Gastroesophageal sphincter (tissue), 4 donors: Measurements from ENCODE around the gene PDE4A. TPM values are rescaled to one million over a fixed set of nuclear protein-coding genes. Genes with fewer than 3 reads are reported as not detected.
"Not testable (repeated sequence)": the region's sequence is repeated elsewhere in the genome, so short reads cannot be mapped to it uniquely, and the experiment has no call there.

Experiments used
- ATAC-seq: fragments of 150-250 bp; one replicate; pipeline ENCODE4 v1.9.1; 2016; ENCODE audit warnings: mild to moderate bottlenecking, moderate library complexity
- H3K27ac ChIP-seq, 4 donors: fragments of 200-600 bp; sonication (generic) in 3 of 4; 1 replicate in 3 of 4; 2 replicates in 1 of 4; pipeline ENCODE4 v1.5.1; 2016 to 2019
- H3K27me3 ChIP-seq: fragments of 200-600 bp; sonication (generic); one replicate; pipeline ENCODE4 v1.5.1; 2019
- H3K36me3 ChIP-seq, 2 donors: fragments of 200-600 bp; sonication (generic); one replicate each; pipeline ENCODE4 v1.5.1; 2019; ENCODE audit warnings: control low read depth in 1 of 2
- H3K4me1 ChIP-seq, 3 donors: fragments of 200-600 bp; sonication (generic); 1 replicate in 2 of 3; 2 replicates in 1 of 3; pipeline ENCODE4 v1.5.1; 2016 to 2019; ENCODE audit warnings: control low read depth in 2 of 3
- H3K4me3 ChIP-seq, 2 donors: fragments of 200-600 bp; sonication (generic); one replicate each; pipeline ENCODE4 v1.5.1; 2019; ENCODE audit warnings: mild to moderate bottlenecking in 1 of 2, moderate library complexity in 1 of 2
- H3K9me3 ChIP-seq, 3 donors: fragments of 200-600 bp; sonication (generic); one replicate each; pipeline ENCODE4 v1.5.1; 2017 to 2019; ENCODE audit warnings: control low read depth in 2 of 3
- CTCF ChIP-seq, 4 experiments: fragments of 200-600 bp in 2 of 4; fragments of 450-650 bp in 2 of 4; sonication (generic) in 1 of 4; IDR thresholded peaks; one replicate each; pipeline ENCODE4 v1.5.1; 2017 to 2019; ENCODE audit warnings: antibody characterized with exemption in 4 of 4, mild to moderate bottlenecking in 2 of 4, moderate library complexity in 2 of 4
- EP300 ChIP-seq: sonication (generic); formaldehyde crosslinking; IDR thresholded peaks from one replicate; pipeline ENCODE4 v1.6.1; 2017; ENCODE audit warnings: antibody characterized with exemption, mild to moderate bottlenecking
- POLR2A ChIP-seq, 2 donors: fragments of 450-650 bp; IDR thresholded peaks; one replicate each; pipeline ENCODE4 v1.6.1; 2017; ENCODE audit warnings: antibody characterized with exemption in 2 of 2, mild to moderate bottlenecking in 2 of 2, moderate library complexity in 1 of 2
- POLR2AphosphoS5 ChIP-seq: sonication (generic); formaldehyde crosslinking; IDR thresholded peaks from one replicate; pipeline ENCODE4 v1.6.1; 2017; ENCODE audit warnings: antibody characterized with exemption
- WGBS, 2 donors: methylation state at CpG; one replicate each; pipeline ENCODE4 v1.1.5; 2018; ENCODE audit warnings: low coverage in 1 of 2; 5-methylcytosine and 5-hydroxymethylcytosine counted together
- total RNA-seq, 4 donors: library from RNA; depleted of rRNA; stranded (reverse); fragments of >200 nt; gene quantifications; one replicate each; pipeline ENCODE4 v1.1.0, GENCODE V29; 2016

Gene PDE4A
- total RNA-seq, 4 donors from 2014 or later: 7.3 to 22.5 (median 10.0) TPM

- peak overlapping the region; percentile 58 to 80 for H3K4me3 ChIP-seq
- H3K36me3 ChIP-seq: peaks cover 0 to 30% of the 10 kb centered on the region in 2 donors
- no peak for TF ChIP-seq EP300
- no peak for TF ChIP-seq POLR2A (IDR thresholded peaks at IDR 0.05)
- TF ChIP-seq CTCF (IDR thresholded peaks at IDR 0.05): no peak
- TF ChIP-seq POLR2AphosphoS5: no peak
- peaks cover 0 to 22% (median 4%) of the 10 kb centered on the region in 3 donors for H3K4me1 ChIP-seq
- peak overlapping the region; percentile 39 to 88 (median 86) for H3K27ac ChIP-seq
- ATAC-seq: no peak
- H3K27me3 ChIP-seq: no peaks in the 10 kb centered on the region
- 0% methylated on average over 2 to 6 of the region's 10 CpGs for WGBS, 2 donors
- H3K9me3 ChIP-seq: no peaks in the 10 kb centered on the region
Observed at GRCh38 chr19:10379880-10380312, 40.4 kb upstream of the PDE4A start.

GRCh38 chr19:10380313-10381102 is 39.8 kb upstream of the PDE4A start, which contains the start of gene TYK2:
Gene TYK2, minus strand, starts transcription at chr19:10380572. Its CDS starts 2,166 bp downstream, at chr19:10378406.
- 0 to 1% methylated on average over 13 to 27 of the region's 58 CpGs for WGBS, 2 donors
- Histone ChIP-seq H3K27ac (peak within 1 kb of the TSS; percentile 39 to 88 (median 86)), H3K4me1 (peaks cover 0 to 22% (median 4%) of the 10 kb centered on the region in 3 donors), H3K36me3 (peaks cover 0 to 24% of the 10 kb centered on the region in 2 donors), H3K27me3 (no peaks in the 10 kb centered on the region), H3K4me3 (peak within 1 kb of the TSS; percentile 58 to 80), H3K9me3 (no peaks in the 10 kb centered on the region)
- TF ChIP-seq EP300 (no peak), CTCF (IDR thresholded peaks at IDR 0.05) (peak in 1 of 4 experiments; percentile 9), POLR2A (IDR thresholded peaks at IDR 0.05) (peak; percentile 65 to 72), POLR2AphosphoS5 (peak; percentile 71)
- ATAC-seq: peak; percentile 99

- not testable (repeated sequence) for H3K9me3 ChIP-seq, H3K4me3 ChIP-seq, H3K36me3 ChIP-seq, H3K27ac ChIP-seq, ATAC-seq, H3K27me3 ChIP-seq
- 77 to 85% methylated on average over 5 to 6 of the region's 8 CpGs for WGBS, 2 donors
- H3K4me1 ChIP-seq: peaks cover 0 to 22% (median 4%) of the 10 kb centered on the region in 3 donors
Observed at GRCh38 chr19:10383223-10383499, 37.2 kb upstream of the PDE4A start.

GRCh38 chr19:10384580-10384979 is 35.8 kb upstream of the PDE4A start:
- WGBS, 2 donors: 56 to 60% methylated on average over 1 to 3 of the region's 9 CpGs
- Histone ChIP-seq H3K27me3 (no peaks in the 10 kb centered on the region), H3K4me3 (no peak overlapping the region), H3K9me3 (no peaks in the 10 kb centered on the region), H3K4me1 (peaks cover 0 to 18% (median 6%) of the 10 kb centered on the region in 3 donors), H3K27ac (no peak overlapping the region), H3K36me3 (no peaks in the 10 kb centered on the region)
- TF ChIP-seq POLR2AphosphoS5 (no peak), POLR2A (IDR thresholded peaks at IDR 0.05) (no peak), CTCF (IDR thresholded peaks at IDR 0.05) (no peak), EP300 (no peak)
- no peak for ATAC-seq

- 0% methylated on average over 2 to 3 of the region's 3 CpGs for WGBS, 2 donors
- Histone ChIP-seq H3K9me3 (no peaks in the 10 kb centered on the region), H3K4me3 (no peak overlapping the region), H3K27ac (no peak overlapping the region), H3K36me3 (peaks cover 0 to 33% of the 10 kb centered on the region in 2 donors), H3K27me3 (no peaks in the 10 kb centered on the region), H3K4me1 (peaks cover 0 to 8% (median 3%) of the 10 kb centered on the region in 3 donors)
- ATAC-seq: peak; percentile 54
- TF ChIP-seq EP300 (no peak), CTCF (IDR thresholded peaks at IDR 0.05) (peak in 3 of 4 experiments; percentile 86 to 95 (median 94))
Observed at GRCh38 chr19:10388957-10389356, 31.4 kb upstream of the PDE4A start.
